Stomach (tissue), 9 donors: ENCODE results near the gene RASA3. TPM values are rescaled to one million over a fixed set of nuclear protein-coding genes. Genes with fewer than 3 reads are reported as not detected.

ENCODE experiments used
- DNase-seq, 2 donors: peaks; one replicate each; pipeline versions ENCODE4 v3.0.0 to v3.0.0-alpha.2; 2013 to 2019
- H3K27ac ChIP-seq, 5 donors: fragments of 200-600 bp in 4 of 5; sonication (generic) in 4 of 5; one replicate each; pipeline ENCODE4 v1.5.1; 2013 to 2019; ENCODE audit warnings: mild to moderate bottlenecking in 1 of 5, moderate library complexity in 1 of 5
- H3K27me3 ChIP-seq, 3 donors: fragments of 200-600 bp; sonication (generic); one replicate each; pipeline ENCODE4 v1.5.1; 2017 to 2019; ENCODE audit warnings: mixed run types in 1 of 3
- H3K36me3 ChIP-seq, 4 donors: fragments of 200-600 bp; sonication (generic); 1 replicate in 3 of 4; 2 replicates in 1 of 4; pipeline ENCODE4 v1.5.1; 2016 to 2019
- H3K4me1 ChIP-seq, 4 donors: fragments of 200-600 bp; sonication (generic); one replicate each; pipeline ENCODE4 v1.5.1; 2016 to 2019
- H3K4me3 ChIP-seq, 4 donors: fragments of 200-600 bp; sonication (generic) in 3 of 4; one replicate each; pipeline ENCODE4 v1.5.1; 2016 to 2019; ENCODE audit warnings: mild to moderate bottlenecking in 1 of 4
- H3K9me3 ChIP-seq, 4 donors: fragments of 200-600 bp; sonication (generic); one replicate each; pipeline ENCODE4 v1.5.1; 2016 to 2019
- EP300 ChIP-seq: sonication (generic); formaldehyde crosslinking; IDR thresholded peaks from one replicate; pipeline ENCODE4 v1.6.1; 2017; ENCODE audit warnings: antibody characterized with exemption
- POLR2A ChIP-seq, 4 donors: fragments of 450-650 bp; IDR thresholded peaks; one replicate each; pipeline ENCODE4 v1.6.1; 2016; ENCODE audit warnings: antibody characterized with exemption in 4 of 4, control low read depth in 2 of 4, mild to moderate bottlenecking in 1 of 4, moderate library complexity in 1 of 4
- POLR2AphosphoS5 ChIP-seq, 3 donors: sonication (generic); formaldehyde crosslinking; IDR thresholded peaks; one replicate each; pipeline ENCODE4 v1.6.1; 2016; ENCODE audit warnings: antibody characterized with exemption in 3 of 3
- WGBS, 5 donors: extraction: QIAGEN DNeasy Blood & Tissue Kit in 3 of 5; methylation state at CpG; one replicate each; pipeline versions ENCODE4 v1.1.5 to v1.1.7; 2013 to 2018; 5-methylcytosine and 5-hydroxymethylcytosine counted together
- intact Hi-C: fragments of 100-400 bp; cut with DNase I; formaldehyde crosslinking; loops from one replicate; pipeline ENCODE4 v1.15.1; 2023; ENCODE audit warnings: low total_unique reads
- polyA plus RNA-seq, 3 donors: library from polyadenylated mRNA; stranded (reverse); fragments of 200-250 nt; gene quantifications; one replicate each; pipeline ENCODE4 v1.2.3, GENCODE V29; 2013
- total RNA-seq, 5 donors: library from RNA; depleted of rRNA; stranded (reverse); fragments of >200 nt; gene quantifications; one replicate each; pipeline versions ENCODE4 v1.1.0 to v1.2.3, GENCODE V29; 2014 to 2016
- TF ChIP-seq, protein P1 (sequence below), 7 experiments: fragments of 450-650 bp in 4 of 7; fragments of 200-600 bp in 3 of 7; sonication (generic) in 3 of 7; IDR thresholded peaks; one replicate each; pipeline ENCODE4 v1.5.1; 2016 to 2019; ENCODE audit warnings: antibody characterized with exemption in 7 of 7, control low read depth in 2 of 7, mild to moderate bottlenecking in 1 of 7
- donor health status: healthy with polysubstance abuse.
- donor health status: Bipolar disorder and iron deficiency.
- donor health status: healthy.

RASA3 gene
- total and polyA plus RNA-seq, 8 donors = 3.7 to 22.3 (median 7.9) TPM

DNA sequence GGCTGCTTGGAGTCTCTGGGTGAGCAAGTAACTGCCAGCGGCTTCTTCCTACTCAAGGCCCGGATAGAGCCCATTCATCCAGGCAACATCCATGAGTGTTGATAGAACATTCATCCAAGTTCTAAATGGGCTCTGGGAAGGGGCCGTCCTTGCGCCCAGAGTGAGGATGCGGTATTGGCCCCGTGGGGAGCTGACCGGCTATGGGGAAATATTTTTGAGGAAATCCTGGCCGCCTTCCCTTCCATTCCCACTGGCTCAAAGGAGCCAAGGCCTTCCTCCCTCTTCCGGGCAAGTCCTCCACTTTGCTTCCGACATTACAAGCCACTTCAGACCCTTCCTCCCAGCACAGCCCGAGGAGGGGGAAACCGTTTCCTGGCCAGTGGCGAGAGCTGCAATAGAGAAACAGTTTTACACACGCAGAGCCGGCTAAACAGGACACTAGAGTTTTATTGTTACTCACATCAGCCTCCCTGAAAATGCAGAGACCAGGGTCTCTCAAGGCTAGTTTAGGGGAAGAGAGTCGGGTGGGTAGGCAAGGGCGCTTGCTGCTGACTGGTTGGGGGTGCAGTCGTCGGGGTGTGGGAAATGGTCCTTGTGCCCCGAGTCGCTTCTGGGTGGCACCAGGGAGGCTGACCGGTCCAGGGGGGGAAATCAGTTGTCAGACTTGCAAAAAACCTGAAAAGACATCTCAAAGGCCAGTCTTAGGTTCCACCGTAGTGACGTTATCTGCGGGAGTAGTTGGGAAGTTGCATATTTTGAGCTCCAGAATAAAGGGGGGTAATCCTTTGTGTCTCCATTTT lies 196.1 kb downstream of the RASA3 start:
- intact Hi-C loops = no loop called here
- Histone ChIP-seq H3K4me3 (no peak overlapping the region), H3K9me3 (no peaks in the 10 kb centered on the region), H3K27ac (no peak overlapping the region), H3K36me3 (no peaks in the 10 kb centered on the region), H3K4me1 (peaks cover 0 to 19% (median 1%) of the 10 kb centered on the region in 4 donors), H3K27me3 (peaks cover 0 to 49% (median 31%) of the 10 kb centered on the region in 3 donors)
- WGBS, 5 donors = 83 to 89% (median 85%) methylated on average over 25 of the region's 25 CpGs
- TF ChIP-seq, protein P1, sequence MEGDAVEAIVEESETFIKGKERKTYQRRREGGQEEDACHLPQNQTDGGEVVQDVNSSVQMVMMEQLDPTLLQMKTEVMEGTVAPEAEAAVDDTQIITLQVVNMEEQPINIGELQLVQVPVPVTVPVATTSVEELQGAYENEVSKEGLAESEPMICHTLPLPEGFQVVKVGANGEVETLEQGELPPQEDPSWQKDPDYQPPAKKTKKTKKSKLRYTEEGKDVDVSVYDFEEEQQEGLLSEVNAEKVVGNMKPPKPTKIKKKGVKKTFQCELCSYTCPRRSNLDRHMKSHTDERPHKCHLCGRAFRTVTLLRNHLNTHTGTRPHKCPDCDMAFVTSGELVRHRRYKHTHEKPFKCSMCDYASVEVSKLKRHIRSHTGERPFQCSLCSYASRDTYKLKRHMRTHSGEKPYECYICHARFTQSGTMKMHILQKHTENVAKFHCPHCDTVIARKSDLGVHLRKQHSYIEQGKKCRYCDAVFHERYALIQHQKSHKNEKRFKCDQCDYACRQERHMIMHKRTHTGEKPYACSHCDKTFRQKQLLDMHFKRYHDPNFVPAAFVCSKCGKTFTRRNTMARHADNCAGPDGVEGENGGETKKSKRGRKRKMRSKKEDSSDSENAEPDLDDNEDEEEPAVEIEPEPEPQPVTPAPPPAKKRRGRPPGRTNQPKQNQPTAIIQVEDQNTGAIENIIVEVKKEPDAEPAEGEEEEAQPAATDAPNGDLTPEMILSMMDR (IDR thresholded peaks at IDR 0.05) = no peak
- TF ChIP-seq EP300 (no peak), POLR2AphosphoS5 (IDR thresholded peaks at IDR 0.05) (no peak), POLR2A (IDR thresholded peaks at IDR 0.05) (no peak)
- DNase-seq = no peak

DNA sequence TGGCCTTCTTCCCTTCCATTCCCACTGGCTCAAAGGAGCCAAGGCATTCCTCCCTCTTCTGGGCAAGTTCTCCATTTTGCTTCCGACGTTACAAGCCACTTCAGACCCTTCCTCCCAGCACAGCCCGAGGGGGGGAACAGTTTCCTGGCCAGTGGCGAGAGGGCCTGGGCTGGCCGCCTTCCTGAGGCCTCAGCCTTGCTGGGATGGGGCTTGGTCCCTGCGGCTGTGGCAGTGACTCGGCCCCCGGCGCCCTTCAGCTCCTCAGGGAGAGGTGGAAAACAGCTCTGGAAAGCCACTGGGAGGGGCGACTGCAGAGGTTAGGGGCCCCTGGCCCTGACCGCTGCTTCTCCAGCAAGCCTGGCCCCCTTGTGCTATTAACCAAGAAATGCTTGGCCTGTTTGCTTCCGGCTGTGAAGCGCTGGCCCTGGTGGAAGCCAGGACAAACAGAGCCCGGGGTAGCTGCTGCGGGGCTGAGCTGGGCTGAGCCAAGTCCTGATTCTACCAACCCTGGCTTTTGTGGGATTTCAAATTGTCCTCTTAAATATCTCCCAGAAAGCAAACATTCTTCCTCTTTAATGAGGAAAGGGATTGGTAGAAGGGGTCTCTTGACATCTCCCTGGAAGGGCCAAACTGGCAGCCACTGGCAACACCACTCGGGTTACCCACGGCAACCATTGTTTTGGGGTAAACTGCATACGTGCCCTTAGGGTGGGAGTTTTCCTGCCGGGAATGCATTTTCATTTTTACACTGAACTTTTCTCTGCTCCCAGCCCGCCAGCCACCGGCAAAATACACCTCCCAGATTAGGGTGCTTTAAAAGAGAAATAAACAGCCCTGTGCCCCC lies 197.2 kb downstream of the RASA3 start:
- DNase-seq = peak in 1 of 2 donors; percentile 62
- H3K36me3 ChIP-seq = no peaks in the 10 kb centered on the region
- no peaks in the 10 kb centered on the region for H3K9me3 ChIP-seq
- 55 to 70% (median 61%) methylated on average over 21 of the region's 21 CpGs for WGBS, 5 donors
- no peak overlapping the region for H3K4me3 ChIP-seq
- intact Hi-C loops = no loop called here
- TF ChIP-seq POLR2AphosphoS5 (IDR thresholded peaks at IDR 0.05) (no peak), POLR2A (IDR thresholded peaks at IDR 0.05) (no peak), EP300 (no peak)
- TF ChIP-seq, protein P1 (IDR thresholded peaks at IDR 0.05) = no peak
- H3K27me3 ChIP-seq = peaks cover 0 to 52% (median 31%) of the 10 kb centered on the region in 3 donors
- H3K27ac ChIP-seq = peak overlapping the region in 1 of 5 donors; percentile 9
- H3K4me1 ChIP-seq = peaks cover 0 to 20% (median 1%) of the 10 kb centered on the region in 4 donors

DNA sequence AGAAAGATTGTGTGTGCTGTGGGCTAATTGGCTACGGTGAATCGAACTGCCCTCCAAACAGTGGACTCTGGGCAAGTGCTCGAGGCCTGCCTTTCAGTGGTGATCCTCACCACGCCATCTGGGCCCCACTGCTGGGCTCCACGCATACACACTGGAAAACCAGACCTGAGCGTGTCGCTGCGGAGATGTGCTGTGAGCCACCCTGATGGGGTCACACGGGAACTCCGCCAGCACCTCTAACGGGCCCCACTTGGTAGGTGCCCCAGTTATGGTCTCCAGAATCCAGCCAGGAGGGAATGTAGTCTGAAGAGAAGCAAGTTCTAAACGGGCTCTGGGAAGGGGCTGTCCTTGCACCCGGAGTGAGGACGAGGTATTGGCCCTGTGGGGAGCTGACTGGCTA lies 197.8 kb downstream of the RASA3 start:
- H3K4me3 ChIP-seq = no peak overlapping the region
- 84 to 93% (median 92%) methylated on average over 14 of the region's 14 CpGs for WGBS, 5 donors
- peaks cover 0 to 46% (median 25%) of the 10 kb centered on the region in 3 donors for H3K27me3 ChIP-seq
- H3K4me1 ChIP-seq = peaks cover 0 to 21% (median 5%) of the 10 kb centered on the region in 4 donors
- no peak overlapping the region for H3K27ac ChIP-seq
- intact Hi-C loops = no loop called here
- no peak for TF ChIP-seq POLR2AphosphoS5 (IDR thresholded peaks at IDR 0.05)
- no peak for TF ChIP-seq POLR2A (IDR thresholded peaks at IDR 0.05)
- TF ChIP-seq, protein P1 (IDR thresholded peaks at IDR 0.05) = no peak
- TF ChIP-seq EP300 = no peak
- no peaks in the 10 kb centered on the region for H3K9me3 ChIP-seq
- no peaks in the 10 kb centered on the region for H3K36me3 ChIP-seq
- no peak for DNase-seq

DNA sequence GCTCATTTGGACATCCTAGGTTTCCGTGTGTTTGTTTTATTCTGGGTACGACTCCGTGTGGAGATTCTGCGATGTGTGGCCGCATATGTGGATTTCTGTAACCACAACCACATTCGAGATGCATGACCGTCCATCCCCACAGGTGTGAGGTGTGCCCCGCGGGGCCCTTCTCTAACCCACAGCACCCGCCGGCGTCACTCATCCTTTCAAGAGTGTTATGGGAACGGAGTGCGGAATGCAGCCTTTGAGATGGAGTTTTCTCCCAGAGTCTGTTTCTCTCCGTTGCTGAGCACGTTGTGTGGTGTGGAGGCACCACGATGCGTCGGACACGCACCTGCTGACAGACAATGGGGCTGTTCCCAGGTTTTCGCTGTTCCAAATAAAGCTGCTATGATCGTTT lies 198.5 kb downstream of the RASA3 start:
- Histone ChIP-seq H3K4me1 (peaks cover 5 to 22% (median 12%) of the 10 kb centered on the region in 4 donors), H3K27me3 (peaks cover 0 to 39% (median 18%) of the 10 kb centered on the region in 3 donors), H3K36me3 (no peaks in the 10 kb centered on the region), H3K4me3 (no peak overlapping the region), H3K9me3 (no peaks in the 10 kb centered on the region), H3K27ac (no peak overlapping the region)
- no peak for DNase-seq
- WGBS, 5 donors = 94 to 97% (median 95%) methylated on average over 22 of the region's 22 CpGs
- intact Hi-C loops = no loop called here
- TF ChIP-seq POLR2A (IDR thresholded peaks at IDR 0.05) (no peak), POLR2AphosphoS5 (IDR thresholded peaks at IDR 0.05) (no peak), EP300 (no peak)
- TF ChIP-seq, protein P1 (IDR thresholded peaks at IDR 0.05) = no peak
